ENCODE results near the gene RAD51B.

- TF ChIP-seq CTCF (IDR thresholded peaks at IDR 0.05) (no peak), POLR2A (IDR thresholded peaks at IDR 0.05) (no peak)
These were observed 417.2 kb downstream of the RAD51B start for GRCh38 chr14:68236582-68237458.

Data from ovary (tissue), 3 donors.